ENCODE data around the gene NTMT1.

GRCh38 chr9:129607027-129607387 is 19.0 kb upstream of the NTMT1 start:
- TF ChIP-seq CTCF (IDR thresholded peaks at IDR 0.05) = no peak
- no peak for TF ChIP-seq ZFX (IDR thresholded peaks at IDR 0.05; ENCODE audit: borderline replicate concordance)
